Caco-2 (cell line): ENCODE data around the gene IP6K2. TPM values are rescaled to one million over a fixed set of nuclear protein-coding genes. Genes with fewer than 3 reads are reported as not detected.

Source experiments
- BruUV-seq: library from RNA; stranded (reverse); fragments of 400-500 nt; replicated peaks from 2 replicates; lab custom pipeline; 2021; lab: Mats Ljungman, UMichigan
- CTCF ChIA-PET: fragments of 300-600 bp; sonication (Branson Sonifier 250); formaldehyde crosslinking; loops from one replicate; lab custom pipeline; 2022; ENCODE audit warnings: antibody characterized with exemption; lab: Charles Lee
- POLR2A ChIA-PET: fragments of 300-600 bp; sonication (Branson Sonifier 250); formaldehyde crosslinking; loops from one replicate; lab custom pipeline; 2022; ENCODE audit warnings: antibody characterized with exemption; lab: Charles Lee
- DNase-seq, 2 experiments: peaks; one replicate each; pipeline versions ENCODE4 v3.0.0 to v3.0.0-alpha.2; 2020 to 2022
- H3K27me3 ChIP-seq: replicated peaks from 2 replicates; pipeline ENCODE4 v1.6.0; 2011; ENCODE audit warnings: low read length; ENCODE audit not compliant: control insufficient read depth, insufficient read depth
- H3K36me3 ChIP-seq: 2 replicates; pipeline ENCODE4 v1.5.1; 2011; ENCODE audit warnings: low read length; ENCODE audit not compliant: control insufficient read depth, insufficient read depth
- H3K4me1 ChIP-seq: fragments of 250-450 bp; sonication (Bioruptor Pico); 2 replicates; pipeline ENCODE4 v1.5.1; 2020; ENCODE audit warnings: mild to moderate bottlenecking
- H3K4me3 ChIP-seq: 2 replicates; pipeline ENCODE4 v1.5.1; 2011; ENCODE audit warnings: low read depth, mild to moderate bottlenecking, control low read depth, low read length
- H3K9me3 ChIP-seq: fragments of 250-450 bp; sonication (Bioruptor Pico); 2 replicates; pipeline ENCODE4 v1.5.1; 2020; ENCODE audit warnings: mild to moderate bottlenecking, moderate library complexity
- H3K27ac Mint-ChIP-seq: one replicate; pipeline ENCODE4 v1.8.0; 2022; ENCODE audit warnings: mixed read lengths; ENCODE audit not compliant: unreplicated experiment
- H3K27me3 Mint-ChIP-seq: one replicate; pipeline ENCODE4 v1.8.0; 2022; ENCODE audit warnings: mixed read lengths; ENCODE audit not compliant: insufficient read depth, unreplicated experiment
- H3K36me3 Mint-ChIP-seq: one replicate; pipeline ENCODE4 v1.8.0; 2022; ENCODE audit warnings: mild to moderate bottlenecking, mixed read lengths; ENCODE audit not compliant: insufficient read depth, unreplicated experiment
- H3K4me1 Mint-ChIP-seq: one replicate; pipeline ENCODE4 v1.8.0; 2022; ENCODE audit warnings: low read depth, mixed read lengths; ENCODE audit not compliant: unreplicated experiment
- H3K4me3 Mint-ChIP-seq: one replicate; pipeline ENCODE4 v1.8.0; 2022; ENCODE audit warnings: mild to moderate bottlenecking, moderate library complexity, mixed read lengths; ENCODE audit not compliant: unreplicated experiment
- H3K9me3 Mint-ChIP-seq: one replicate; pipeline ENCODE4 v1.8.0; 2022; ENCODE audit warnings: mixed read lengths; ENCODE audit not compliant: unreplicated experiment
- intact Hi-C: fragments of 100-400 bp; cut with micrococcal nuclease; formaldehyde crosslinking; loops from one replicate; pipeline ENCODE4 v1.10.0; 2022; ENCODE audit not compliant: unreplicated experiment
- microRNA-seq: library from miRNA; unstranded; fragments of <30 nt; microRNA quantifications from one replicate; pipeline ENCODE4 v1.2.0, GENCODE V29; 2022
- total RNA-seq: library from RNA; stranded (reverse); gene quantifications from 2 replicates; pipeline ENCODE4 v1.2.3, GENCODE V29; 2022
- TF ChIP-seq, protein P1 (sequence below), 2 experiments: fragments of 200-600 bp in 1 of 2; IDR thresholded peaks; 1 replicate in 1 of 2; 2 replicates in 1 of 2; pipeline versions ENCODE4 v1.5.1 to v1.8.0; 2011 to 2022; ENCODE audit warnings: antibody characterized with exemption in 1 of 2, control low read depth in 1 of 2, inconsistent platforms in 1 of 2, low read depth in 1 of 2, low read length in 1 of 2, mild to moderate bottlenecking in 1 of 2, moderate library complexity in 1 of 2; ENCODE audit not compliant: insufficient read depth in 1 of 2, severe bottlenecking in 1 of 2, unreplicated experiment in 1 of 2

IP6K2 gene
- total RNA-seq, 1 experiment from 2014 or later = 91.7 TPM

DNA sequence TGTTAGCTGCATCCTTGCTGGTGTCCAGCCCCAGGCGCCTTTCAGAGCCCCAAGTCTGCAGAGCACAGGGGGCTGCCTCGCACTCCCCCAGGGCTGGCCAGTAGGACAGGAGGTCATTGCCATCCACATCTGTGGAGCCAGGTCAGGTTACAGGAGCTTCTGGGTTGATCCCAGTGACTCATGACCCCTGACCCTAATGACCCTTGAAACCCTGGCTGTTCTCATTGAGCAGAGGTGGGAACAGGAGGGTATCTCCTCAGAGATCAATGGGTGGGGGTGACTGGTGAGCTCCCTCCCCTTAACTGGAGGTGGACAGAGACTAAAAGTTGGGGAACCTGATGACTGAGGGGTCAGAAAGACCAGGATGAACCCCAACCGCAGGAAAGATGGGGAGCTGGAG is 75.6 kb downstream of the IP6K2 start:
- Mint-ChIP-seq H3K27me3 (no peaks in the 10 kb centered on the region), H3K36me3 (peaks cover 43% of the 10 kb centered on the region), H3K9me3 (no peaks in the 10 kb centered on the region), H3K4me3 (no peak overlapping the region), H3K4me1 (peaks cover 10% of the 10 kb centered on the region), H3K27ac (no peak overlapping the region)
- H3K36me3 ChIP-seq = peaks cover 6% of the 10 kb centered on the region
- H3K4me1 ChIP-seq = peaks cover 5% of the 10 kb centered on the region
- BruUV-seq = no TSS peak
- intact Hi-C loops = no loop called here
- CTCF ChIA-PET = no interaction called here
- H3K4me3 ChIP-seq = no peak overlapping the region
- TF ChIP-seq, protein P1, sequence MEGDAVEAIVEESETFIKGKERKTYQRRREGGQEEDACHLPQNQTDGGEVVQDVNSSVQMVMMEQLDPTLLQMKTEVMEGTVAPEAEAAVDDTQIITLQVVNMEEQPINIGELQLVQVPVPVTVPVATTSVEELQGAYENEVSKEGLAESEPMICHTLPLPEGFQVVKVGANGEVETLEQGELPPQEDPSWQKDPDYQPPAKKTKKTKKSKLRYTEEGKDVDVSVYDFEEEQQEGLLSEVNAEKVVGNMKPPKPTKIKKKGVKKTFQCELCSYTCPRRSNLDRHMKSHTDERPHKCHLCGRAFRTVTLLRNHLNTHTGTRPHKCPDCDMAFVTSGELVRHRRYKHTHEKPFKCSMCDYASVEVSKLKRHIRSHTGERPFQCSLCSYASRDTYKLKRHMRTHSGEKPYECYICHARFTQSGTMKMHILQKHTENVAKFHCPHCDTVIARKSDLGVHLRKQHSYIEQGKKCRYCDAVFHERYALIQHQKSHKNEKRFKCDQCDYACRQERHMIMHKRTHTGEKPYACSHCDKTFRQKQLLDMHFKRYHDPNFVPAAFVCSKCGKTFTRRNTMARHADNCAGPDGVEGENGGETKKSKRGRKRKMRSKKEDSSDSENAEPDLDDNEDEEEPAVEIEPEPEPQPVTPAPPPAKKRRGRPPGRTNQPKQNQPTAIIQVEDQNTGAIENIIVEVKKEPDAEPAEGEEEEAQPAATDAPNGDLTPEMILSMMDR (IDR thresholded peaks at IDR 0.05; ENCODE audit: insufficient read depth in 1 of 2, low read depth in 1 of 2, low read length in 1 of 2, severe bottlenecking in 1 of 2, unreplicated experiment in 1 of 2) = no peak
- no peaks in the 10 kb centered on the region for H3K27me3 ChIP-seq
- POLR2A ChIA-PET = no interaction called here
- no peaks in the 10 kb centered on the region for H3K9me3 ChIP-seq
- DNase-seq = no peak

- Histone ChIP-seq H3K9me3 (no peaks in the 10 kb centered on the region), H3K27me3 (no peaks in the 10 kb centered on the region), H3K36me3 (peaks cover 4% of the 10 kb centered on the region; the same call in 1 of the 2 replicates), H3K4me1 (peaks cover 12% of the 10 kb centered on the region), H3K4me3 (no peak overlapping the region)
- DNase-seq = no peak
- Mint-ChIP-seq H3K36me3 (peaks cover 38% of the 10 kb centered on the region), H3K27me3 (no peaks in the 10 kb centered on the region), H3K4me3 (no peak overlapping the region), H3K9me3 (no peaks in the 10 kb centered on the region), H3K4me1 (peaks cover 10% of the 10 kb centered on the region), H3K27ac (no peak overlapping the region)
- BruUV-seq = no TSS peak
- TF ChIP-seq, protein P1 (IDR thresholded peaks at IDR 0.05; ENCODE audit: insufficient read depth in 1 of 2, low read depth in 1 of 2, low read length in 1 of 2, severe bottlenecking in 1 of 2, unreplicated experiment in 1 of 2) = no peak
- intact Hi-C loops = no loop called here
- CTCF ChIA-PET = no interaction called here
- POLR2A ChIA-PET = no interaction called here
Measured at GRCh38 chr3:48639944-48640606, 76.9 kb downstream of the IP6K2 start.

Small RNA genes lying within 50 kb of the gene (microRNA-seq; reads per million reads assigned to microRNA genes)
- not detected for gene MIR4793

Other genes starting within 250 kb of the IP6K2 start
- gene SHISA5, start 213.0 kb downstream of the IP6K2 start, total RNA-seq = 213 and 226 TPM in 2 replicates
- gene PFKFB4, start 160.4 kb downstream of the IP6K2 start, total RNA-seq = 11.2 and 14.4 TPM in 2 replicates
- 0.54 TPM in 1 of 2 replicates, not detected in the other for gene UCN2, start 153.4 kb downstream of the IP6K2 start, total RNA-seq
- 4.7 and 5.2 TPM in 2 replicates for gene COL7A1, start 121.9 kb downstream of the IP6K2 start, total RNA-seq
- 278 and 283 TPM in 2 replicates for gene UQCRC1, start 107.6 kb downstream of the IP6K2 start, total RNA-seq
- not detected in 2 replicates for gene TMEM89, start 95.5 kb downstream of the IP6K2 start, total RNA-seq
- gene SLC26A6, start 81.8 kb downstream of the IP6K2 start, total RNA-seq = 54.7 and 59.4 TPM in 2 replicates
- 35.4 and 39.0 TPM in 2 replicates for gene CELSR3, start 54.3 kb downstream of the IP6K2 start, total RNA-seq
- gene NCKIPSD, start 31.3 kb downstream of the IP6K2 start, total RNA-seq = 30.1 and 30.2 TPM in 2 replicates
- 56.3 and 67.3 TPM in 2 replicates for gene PRKAR2A, start 130.7 kb upstream of the IP6K2 start, total RNA-seq
- 17.0 and 19.3 TPM in 2 replicates for gene SLC25A20, start 181.7 kb upstream of the IP6K2 start, total RNA-seq
- 106 and 133 TPM in 2 replicates for gene ARIH2, start 201.6 kb upstream of the IP6K2 start, total RNA-seq